ENCODE measurements around the gene SEC14L2.

DNA sequence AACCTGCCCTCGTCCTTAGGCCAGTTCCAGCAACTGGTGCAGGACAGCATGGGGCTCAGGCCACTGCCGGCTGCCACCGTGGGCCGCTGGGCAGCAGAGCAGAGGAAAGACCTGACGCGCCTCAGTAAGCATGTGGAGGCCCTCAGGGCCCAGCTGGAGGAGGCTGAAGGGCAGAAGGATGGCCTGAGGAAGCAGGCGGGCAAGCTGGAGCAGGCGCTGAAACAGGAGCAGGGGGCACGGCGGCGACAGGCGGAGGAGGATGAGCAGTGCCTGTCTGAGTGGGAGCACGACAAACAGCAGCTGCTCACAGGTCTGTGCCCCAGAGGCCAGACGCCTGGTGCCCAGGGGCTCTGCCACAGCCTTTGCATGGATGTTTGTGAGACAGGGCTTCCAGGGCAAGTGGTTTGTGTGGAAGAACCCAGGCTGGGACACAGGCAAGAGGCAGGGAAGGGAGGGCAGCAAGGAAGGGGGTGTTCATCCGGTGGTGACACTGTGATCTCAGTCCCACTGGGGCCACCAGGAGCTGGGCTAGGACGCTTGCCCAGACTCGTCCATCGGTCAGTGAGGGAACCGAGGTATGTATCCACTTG is 26.1 kb upstream of the SEC14L2 start:
- TF ChIP-seq, protein P1, sequence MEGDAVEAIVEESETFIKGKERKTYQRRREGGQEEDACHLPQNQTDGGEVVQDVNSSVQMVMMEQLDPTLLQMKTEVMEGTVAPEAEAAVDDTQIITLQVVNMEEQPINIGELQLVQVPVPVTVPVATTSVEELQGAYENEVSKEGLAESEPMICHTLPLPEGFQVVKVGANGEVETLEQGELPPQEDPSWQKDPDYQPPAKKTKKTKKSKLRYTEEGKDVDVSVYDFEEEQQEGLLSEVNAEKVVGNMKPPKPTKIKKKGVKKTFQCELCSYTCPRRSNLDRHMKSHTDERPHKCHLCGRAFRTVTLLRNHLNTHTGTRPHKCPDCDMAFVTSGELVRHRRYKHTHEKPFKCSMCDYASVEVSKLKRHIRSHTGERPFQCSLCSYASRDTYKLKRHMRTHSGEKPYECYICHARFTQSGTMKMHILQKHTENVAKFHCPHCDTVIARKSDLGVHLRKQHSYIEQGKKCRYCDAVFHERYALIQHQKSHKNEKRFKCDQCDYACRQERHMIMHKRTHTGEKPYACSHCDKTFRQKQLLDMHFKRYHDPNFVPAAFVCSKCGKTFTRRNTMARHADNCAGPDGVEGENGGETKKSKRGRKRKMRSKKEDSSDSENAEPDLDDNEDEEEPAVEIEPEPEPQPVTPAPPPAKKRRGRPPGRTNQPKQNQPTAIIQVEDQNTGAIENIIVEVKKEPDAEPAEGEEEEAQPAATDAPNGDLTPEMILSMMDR (conservative IDR thresholded peaks at IDR 0.05) = no peak
- no peak for TF ChIP-seq EZH2 (IDR thresholded peaks at IDR 0.05; ENCODE audit: low read depth)
